ENCODE results near the gene FSD1L. TPM values are rescaled to one million over a fixed set of nuclear protein-coding genes. Genes with fewer than 3 reads are reported as not detected.

FSD1L gene
- total and polyA plus RNA-seq, 2 experiments from 2014 or later = 5.2 to 7.1 TPM

DNA sequence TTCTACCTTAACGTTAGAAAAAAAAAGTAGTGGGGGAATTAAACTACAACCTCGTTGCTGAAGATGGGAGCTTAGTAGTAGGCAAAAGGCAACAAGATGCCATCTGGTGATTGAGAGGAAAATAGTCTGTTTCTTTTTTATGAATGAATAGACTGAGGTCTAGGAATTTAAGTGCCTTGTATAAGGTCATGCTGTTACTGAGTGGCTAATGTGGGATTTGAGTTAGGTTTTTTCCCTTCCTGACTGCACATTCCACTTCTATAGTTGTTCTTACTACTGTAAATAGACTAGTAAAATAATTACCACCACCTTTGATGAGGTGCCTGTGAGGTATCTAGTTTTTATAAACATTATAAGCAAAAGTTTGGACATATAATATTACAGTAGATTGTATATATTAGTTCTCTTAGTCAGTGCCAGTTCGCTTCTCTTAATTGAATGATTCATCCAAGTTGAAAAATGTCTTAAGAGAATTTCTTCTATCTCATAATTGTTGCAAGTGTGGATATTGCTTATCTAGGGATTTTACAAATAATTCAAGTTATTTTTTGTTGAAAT, 19.1 kb downstream of the FSD1L start (continued):
- TF ChIP-seq ZNF462 (CRISPR knock-in tag; IDR thresholded peaks at IDR 0.05) = no peak
- no peak for TF ChIP-seq ZNF331 (CRISPR knock-in tag; IDR thresholded peaks at IDR 0.05; ENCODE audit: low read depth)
- no peak for TF ChIP-seq NANOG (IDR thresholded peaks at IDR 0.05; ENCODE audit: borderline replicate concordance)
- no peak for TF ChIP-seq EZH2phosphoT487 (IDR thresholded peaks at IDR 0.05; ENCODE audit: unreplicated experiment)
- no peak for TF ChIP-seq EZH2 (IDR thresholded peaks at IDR 0.05; ENCODE audit: low read depth, unreplicated experiment)

- Histone ChIP-seq H2AFZ (no peak overlapping the region), H4K20me1 (replicated peaks; ENCODE audit: insufficient read depth) (0 out of 2 replicates have a peak, but pooled peaks cover 3% of the 10 kb centered on the region), H3K36me3 (ENCODE audit: insufficient read depth) (no peaks in the 10 kb centered on the region), H3K79me2 (replicated peaks; ENCODE audit: insufficient read depth) (no peaks in the 10 kb centered on the region), H3K9me2 (ENCODE audit: insufficient read depth) (no peaks in the 10 kb centered on the region), H3K4me3 (no peak overlapping the region), H3K4me2 (no peak overlapping the region), H3K4me1 (ENCODE audit: insufficient read depth) (no peaks in the 10 kb centered on the region), H3K27me3 (ENCODE audit: insufficient read depth) (no peaks in the 10 kb centered on the region), H3K27ac (ENCODE audit: low read depth) (no peak overlapping the region), H3F3A (replicated peaks; ENCODE audit: low read depth) (no peaks in the 10 kb centered on the region)
- no peak overlapping the region for H3K27ac Mint-ChIP-seq
- H3K9me3 Mint-ChIP-seq = no peaks in the 10 kb centered on the region
- H3K4me1 Mint-ChIP-seq = no peaks in the 10 kb centered on the region
- TF ChIP-seq ZNF331 (CRISPR knock-in tag; IDR thresholded peaks at IDR 0.05; ENCODE audit: low read depth) (no peak), JUNB (IDR thresholded peaks at IDR 0.05; ENCODE audit: unreplicated experiment) (no peak), ZNF114 (CRISPR knock-in tag; IDR thresholded peaks at IDR 0.05) (no peak), NANOG (IDR thresholded peaks at IDR 0.05; ENCODE audit: borderline replicate concordance) (no peak), CREB1 (CRISPR knock-in tag; IDR thresholded peaks at IDR 0.05; ENCODE audit: low read depth) (no peak)
- TF ChIP-seq, protein P1, sequence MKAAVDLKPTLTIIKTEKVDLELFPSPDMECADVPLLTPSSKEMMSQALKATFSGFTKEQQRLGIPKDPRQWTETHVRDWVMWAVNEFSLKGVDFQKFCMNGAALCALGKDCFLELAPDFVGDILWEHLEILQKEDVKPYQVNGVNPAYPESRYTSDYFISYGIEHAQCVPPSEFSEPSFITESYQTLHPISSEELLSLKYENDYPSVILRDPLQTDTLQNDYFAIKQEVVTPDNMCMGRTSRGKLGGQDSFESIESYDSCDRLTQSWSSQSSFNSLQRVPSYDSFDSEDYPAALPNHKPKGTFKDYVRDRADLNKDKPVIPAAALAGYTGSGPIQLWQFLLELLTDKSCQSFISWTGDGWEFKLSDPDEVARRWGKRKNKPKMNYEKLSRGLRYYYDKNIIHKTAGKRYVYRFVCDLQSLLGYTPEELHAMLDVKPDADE (IDR thresholded peaks at IDR 0.05) = no peak
- ATAC-seq (no peak), DNase-seq (ENCODE audit: low spot score) (no peak)
- H3K4me3 Mint-ChIP-seq = no peak overlapping the region
- peaks cover 28% of the 10 kb centered on the region; the same call in 2 of the 3 replicates for H3K36me3 Mint-ChIP-seq (ENCODE audit: low read depth)
- no peaks in the 10 kb centered on the region for H3K27me3 Mint-ChIP-seq (ENCODE audit: insufficient read depth, low read depth, poor library complexity)
Measured at GRCh38 chr9:105468875-105469274, 21.0 kb downstream of the FSD1L start.
